RWPE2 (cell line): ENCODE results near the gene SPATA2L.
"Not testable (repeated sequence)": the region's sequence is repeated elsewhere in the genome, so short reads cannot be mapped to it uniquely, and the experiment has no call there.

ENCODE experiments used
- ATAC-seq: fragments of 200-7000 bp; cut with Tn5 transposase; 3 replicates; pipeline ENCODE4 v1.9.1; 2021; ENCODE audit warnings: low read depth
- DNase-seq: peaks from one replicate; pipeline ENCODE4 v3.0.0-alpha.2; 2020; ENCODE audit warnings: low spot score
- H3K27ac ChIP-seq: fragments of 450-650 bp; 2 replicates; pipeline ENCODE4 v1.5.1; 2017; ENCODE audit warnings: mild to moderate bottlenecking; ENCODE audit not compliant: poor library complexity, severe bottlenecking
- H3K27me3 ChIP-seq: fragments of 250-450 bp; sonication (Bioruptor Pico); 2 replicates; pipeline ENCODE4 v1.5.1; 2021; ENCODE audit warnings: mild to moderate bottlenecking, moderate library complexity; ENCODE audit not compliant: insufficient read depth, poor library complexity, severe bottlenecking
- H3K36me3 ChIP-seq: fragments of 250-450 bp; sonication (Bioruptor Pico); 2 replicates; pipeline ENCODE4 v1.5.1; 2020; ENCODE audit warnings: low read depth, mild to moderate bottlenecking, moderate library complexity
- H3K4me1 ChIP-seq: fragments of 250-450 bp; sonication (Bioruptor Pico); 2 replicates; pipeline ENCODE4 v1.5.1; 2021; ENCODE audit warnings: mild to moderate bottlenecking, moderate library complexity; ENCODE audit not compliant: insufficient read depth, poor library complexity, severe bottlenecking
- H3K4me3 ChIP-seq: fragments of 250-450 bp; sonication (Bioruptor Pico); 2 replicates; pipeline ENCODE4 v1.5.1; 2021; ENCODE audit warnings: mild to moderate bottlenecking, moderate library complexity; ENCODE audit not compliant: severe bottlenecking
- H3K9me3 ChIP-seq: fragments of 250-450 bp; sonication (Bioruptor Pico); 2 replicates; pipeline ENCODE4 v1.5.1; 2021; ENCODE audit warnings: mild to moderate bottlenecking, moderate library complexity; ENCODE audit not compliant: severe bottlenecking
- CTCF ChIP-seq: fragments of 450-650 bp; IDR thresholded peaks from one replicate; pipeline ENCODE4 v1.5.1; 2017; ENCODE audit warnings: mild to moderate bottlenecking, moderate library complexity; ENCODE audit not compliant: poor library complexity, severe bottlenecking

Gene SPATA2L

GRCh38 chr16:89690392-89690901 lies 11.1 kb downstream of the SPATA2L start:
- DNase-seq (no peak), ATAC-seq (no peak)
- Histone ChIP-seq H3K4me3 (no peak overlapping the region), H3K4me1 (no peaks in the 10 kb centered on the region), H3K27me3 (no peaks in the 10 kb centered on the region), H3K27ac (no peak overlapping the region), H3K9me3 (no peaks in the 10 kb centered on the region), H3K36me3 (peaks cover 68% of the 10 kb centered on the region)
- no peak for TF ChIP-seq CTCF

- not testable (repeated sequence) for ATAC-seq, H3K27me3 ChIP-seq, DNase-seq, H3K4me3 ChIP-seq, H3K27ac ChIP-seq, H3K4me1 ChIP-seq, H3K9me3 ChIP-seq
- H3K36me3 ChIP-seq, result peaks cover 65% of the 10 kb centered on the region
These were observed 11.9 kb downstream of the SPATA2L start for GRCh38 chr16:89689621-89690020.

- no peaks in the 10 kb centered on the region for H3K4me1 ChIP-seq
- TF ChIP-seq CTCF, result no peak
- no peaks in the 10 kb centered on the region for H3K9me3 ChIP-seq
- no peak overlapping the region for H3K27ac ChIP-seq
- no peak for DNase-seq
- H3K27me3 ChIP-seq, result no peaks in the 10 kb centered on the region
- ATAC-seq, result no peak
- H3K36me3 ChIP-seq, result peaks cover 63% of the 10 kb centered on the region
- no peak overlapping the region for H3K4me3 ChIP-seq
These were observed 12.4 kb downstream of the SPATA2L start for GRCh38 chr16:89689142-89689541.

GRCh38 chr16:89688395-89688794 lies 13.1 kb downstream of the SPATA2L start:
- no peak for TF ChIP-seq CTCF
- Histone ChIP-seq H3K27me3 (no peaks in the 10 kb centered on the region), H3K4me1 (no peaks in the 10 kb centered on the region), H3K4me3 (no peak overlapping the region), H3K27ac (peak overlapping the region; percentile 73), H3K9me3 (no peaks in the 10 kb centered on the region), H3K36me3 (peaks cover 56% of the 10 kb centered on the region)
- DNase-seq (no peak), ATAC-seq (no peak)

GRCh38 chr16:89687092-89687940 lies 14.2 kb downstream of the SPATA2L start:
- no peak for DNase-seq
- ATAC-seq, result peak; percentile 64
- H3K27ac ChIP-seq, result peak overlapping the region; percentile 73

More at GRCh38 chr16:89687092-89687940, 14.2 kb downstream of the SPATA2L start:
- Histone ChIP-seq H3K4me3 (peak overlapping the region; percentile 89), H3K27me3 (no peaks in the 10 kb centered on the region), H3K9me3 (no peaks in the 10 kb centered on the region), H3K36me3 (peaks cover 49% of the 10 kb centered on the region), H3K4me1 (no peaks in the 10 kb centered on the region)
- TF ChIP-seq CTCF, result no peak
